Liver (tissue), 9 donors: ENCODE data around the gene MPP3. TPM values are rescaled to one million over a fixed set of nuclear protein-coding genes. Genes with fewer than 3 reads are reported as not detected.

Experiments
- DNase-seq: peaks from one replicate; pipeline ENCODE4 v3.0.0-alpha.2; 2017; ENCODE audit warnings: low spot score
- H3K27ac ChIP-seq, 2 donors: one replicate each; pipeline ENCODE4 v1.7.0; 2013; ENCODE audit warnings: inconsistent platforms in 2 of 2, low read length in 2 of 2, control low read depth in 1 of 2, low read depth in 1 of 2, mild to moderate bottlenecking in 1 of 2
- H3K27me3 ChIP-seq, 4 donors: one replicate each; pipeline versions ENCODE4 v1.6.1 to v1.7.0; 2013; ENCODE audit warnings: low read length in 3 of 4, inconsistent platforms in 1 of 4, mild to moderate bottlenecking in 1 of 4, moderate library complexity in 1 of 4; ENCODE audit not compliant: control insufficient read depth in 4 of 4, insufficient read depth in 4 of 4
- H3K36me3 ChIP-seq, 4 donors: one replicate each; pipeline versions ENCODE4 v1.6.1 to v1.7.0; 2013; ENCODE audit warnings: low read length in 3 of 4, mild to moderate bottlenecking in 3 of 4, low read depth in 1 of 4, moderate library complexity in 1 of 4; ENCODE audit not compliant: control insufficient read depth in 4 of 4, insufficient read depth in 3 of 4
- H3K4me1 ChIP-seq, 4 donors: one replicate each; pipeline versions ENCODE4 v1.6.1 to v1.7.0; 2013; ENCODE audit warnings: low read length in 3 of 4, mild to moderate bottlenecking in 3 of 4, moderate library complexity in 1 of 4; ENCODE audit not compliant: control insufficient read depth in 4 of 4, insufficient read depth in 4 of 4
- H3K4me3 ChIP-seq, 3 donors: one replicate each; pipeline versions ENCODE4 v1.6.1 to v1.7.0; 2013; ENCODE audit warnings: low read length in 3 of 3, control low read depth in 1 of 3, low read depth in 1 of 3, mild to moderate bottlenecking in 1 of 3
- H3K9ac ChIP-seq, 2 donors: one replicate each; pipeline ENCODE4 v1.7.0; 2013; ENCODE audit warnings: low read length in 2 of 2, mild to moderate bottlenecking in 2 of 2, moderate library complexity in 2 of 2, control low read depth in 1 of 2, low read depth in 1 of 2
- H3K9me3 ChIP-seq, 4 donors: one replicate each; pipeline versions ENCODE4 v1.6.1 to v1.7.0; 2013; ENCODE audit warnings: low read length in 3 of 4; ENCODE audit not compliant: control insufficient read depth in 4 of 4
- ATF3 ChIP-seq: IDR thresholded peaks from 2 replicates; pipeline ENCODE4 v1.6.1; 2016; ENCODE audit warnings: antibody characterized with exemption
- CTCF ChIP-seq: fragments of 150-350 bp; IDR thresholded peaks from 2 replicates; pipeline ENCODE4 v1.5.1; 2017; ENCODE audit warnings: improper control_type of control experiment, low read depth, low read length; ENCODE audit not compliant: missing input control
- EGR1 ChIP-seq, 2 donors: IDR thresholded peaks; 2 replicates each; pipeline ENCODE4 v1.6.1; 2016 to 2018; ENCODE audit warnings: antibody characterized with exemption in 2 of 2, low read depth in 2 of 2
- FOXA1 ChIP-seq: IDR thresholded peaks from 2 replicates; pipeline ENCODE4 v1.6.1; 2016; ENCODE audit warnings: antibody characterized with exemption
- FOXA2 ChIP-seq: IDR thresholded peaks from 2 replicates; pipeline ENCODE4 v1.6.1; 2016; ENCODE audit warnings: antibody characterized with exemption
- HNF4A ChIP-seq, 2 donors: conservative IDR thresholded peaks; 2 replicates each; pipeline ENCODE4 v1.6.1; 2016; ENCODE audit warnings: antibody characterized with exemption in 2 of 2, mild to moderate bottlenecking in 2 of 2
- HNF4G ChIP-seq: IDR thresholded peaks from 2 replicates; pipeline ENCODE4 v1.6.1; 2016; ENCODE audit warnings: antibody characterized with exemption
- MAX ChIP-seq: IDR thresholded peaks from 2 replicates; pipeline ENCODE4 v1.6.1; 2016; ENCODE audit warnings: antibody characterized with exemption
- NR2F2 ChIP-seq: IDR thresholded peaks from 2 replicates; pipeline ENCODE4 v1.6.1; 2016; ENCODE audit warnings: antibody characterized with exemption
- RAD21 ChIP-seq, 2 donors: IDR thresholded peaks; 2 replicates each; pipeline ENCODE4 v1.6.1; 2016; ENCODE audit warnings: antibody characterized with exemption in 2 of 2, mild to moderate bottlenecking in 2 of 2
- REST ChIP-seq: IDR thresholded peaks from 2 replicates; pipeline ENCODE4 v1.6.1; 2016; ENCODE audit warnings: antibody characterized with exemption, mild to moderate bottlenecking
- RXRA ChIP-seq, 2 donors: IDR thresholded peaks; 2 replicates each; pipeline ENCODE4 v1.6.1; 2017 to 2018; ENCODE audit warnings: antibody characterized with exemption in 2 of 2, mild to moderate bottlenecking in 1 of 2
- TAF1 ChIP-seq: conservative IDR thresholded peaks from 2 replicates; pipeline ENCODE4 v1.6.1; 2016; ENCODE audit warnings: antibody characterized with exemption, mild to moderate bottlenecking
- ZBTB33 ChIP-seq: IDR thresholded peaks from 2 replicates; pipeline ENCODE4 v1.6.1; 2016; ENCODE audit warnings: antibody characterized with exemption
- WGBS: extraction: QIAGEN DNeasy Blood & Tissue Kit; methylation state at CpG from one replicate; pipeline ENCODE4 v1.1.7; 2013; 5-methylcytosine and 5-hydroxymethylcytosine counted together
- polyA plus RNA-seq, 2 donors: library from polyadenylated mRNA; stranded (reverse) in 1 of 2; unstranded in 1 of 2; fragments of 200-250 nt in 1 of 2; fragments of >200 nt in 1 of 2; fragmentation: Nextera tagmentation in 1 of 2; extraction: Ambion mirVana in 1 of 2; gene quantifications; one replicate each; pipeline versions ENCODE4 v1.2.1 to v1.2.3, GENCODE V29; 2013 to 2015
- total RNA-seq, 2 donors: library from RNA; depleted of rRNA; stranded (reverse); fragments of >200 nt; gene quantifications; one replicate each; pipeline ENCODE4 v1.2.3, GENCODE V29; 2014
- donor health status: healthy.
- donor health status: healthy.
- donor health status: healthy.
- donor health status: healthy.
- donor health status: healthy.

The MPP3 gene
- total and polyA plus RNA-seq, 4 donors = 0.23 to 1.3 (median 0.72) TPM

- DNase-seq = no peak
- Histone ChIP-seq H3K27me3 (no peaks in the 10 kb centered on the region), H3K9me3 (no peaks in the 10 kb centered on the region), H3K9ac (no peak overlapping the region), H3K27ac (no peak overlapping the region), H3K4me1 (no peaks in the 10 kb centered on the region), H3K36me3 (no peaks in the 10 kb centered on the region), H3K4me3 (no peak overlapping the region)
- WGBS = 95% methylated on average over 12 of the region's 12 CpGs
- no peak for TF ChIP-seq HNF4A (conservative IDR thresholded peaks at IDR 0.05)
- TF ChIP-seq FOXA1 = no peak
- TF ChIP-seq ATF3 = no peak
- TF ChIP-seq RXRA (IDR thresholded peaks at IDR 0.05) = no peak
- no peak for TF ChIP-seq NR2F2
- TF ChIP-seq REST = no peak
- no peak for TF ChIP-seq EGR1 (IDR thresholded peaks at IDR 0.05; ENCODE audit: low read depth in 2 of 2)
- no peak for TF ChIP-seq MAX
- TF ChIP-seq TAF1 = no peak
- TF ChIP-seq HNF4G = no peak
- no peak for TF ChIP-seq ZBTB33
Observed at GRCh38 chr17:43881181-43881580, 48.2 kb upstream of the MPP3 start.

GRCh38 chr17:43880420-43880991 is 47.6 kb upstream of the MPP3 start:
- peak; percentile 44 for DNase-seq
- H3K4me3 ChIP-seq = no peak overlapping the region
- H3K27ac ChIP-seq = no peak overlapping the region
- no peak for TF ChIP-seq FOXA2
- TF ChIP-seq RAD21 (IDR thresholded peaks at IDR 0.05) = peak in 1 of 2 donors; percentile 57
- TF ChIP-seq CTCF = peak; percentile 63
- H3K36me3 ChIP-seq = no peaks in the 10 kb centered on the region
- WGBS = 75% methylated on average over 20 of the region's 20 CpGs
- no peaks in the 10 kb centered on the region for H3K9me3 ChIP-seq
- no peaks in the 10 kb centered on the region for H3K4me1 ChIP-seq
- H3K27me3 ChIP-seq = no peaks in the 10 kb centered on the region
- H3K9ac ChIP-seq = no peak overlapping the region
